Measurements from ENCODE around the gene TMEM63A.

TMEM63A gene

DNA sequence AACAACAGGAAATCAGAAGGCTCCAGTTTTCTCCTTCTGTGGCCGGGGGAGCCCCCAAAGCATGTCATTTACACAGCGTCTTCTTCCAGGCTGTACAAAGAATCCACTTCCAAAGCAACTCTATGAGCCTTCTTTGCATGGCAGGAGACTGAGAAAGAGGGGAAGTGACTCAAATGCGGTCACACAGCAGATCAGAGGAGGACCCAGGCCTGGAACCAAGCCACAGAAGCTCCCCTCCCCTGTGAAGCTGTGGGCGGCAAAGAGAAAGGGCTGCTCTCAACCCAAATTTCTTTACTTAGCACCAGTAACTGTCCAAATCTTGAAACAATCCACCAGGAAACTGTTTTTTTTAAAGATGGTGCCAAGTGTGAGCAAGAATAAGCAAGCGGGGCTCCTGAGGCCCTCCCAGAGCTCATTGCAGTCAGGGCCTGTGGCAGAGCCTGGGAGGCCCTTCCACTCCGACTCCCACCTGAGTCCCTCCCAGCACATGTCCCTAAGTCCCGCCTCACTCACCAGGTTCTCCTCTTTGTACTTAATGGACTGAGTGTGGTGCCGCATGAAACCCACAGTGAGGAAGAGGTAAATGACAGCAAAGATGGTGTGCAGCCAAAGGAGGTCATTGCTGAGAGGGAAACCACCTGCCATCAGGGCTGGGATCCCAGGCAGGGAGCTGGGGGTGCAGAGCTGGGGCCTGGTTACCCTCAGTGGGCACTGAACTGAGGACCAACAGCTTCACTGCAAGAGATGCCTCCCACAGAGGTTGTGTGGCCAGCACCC is 15.9 kb downstream of the TMEM63A start:
- no peaks in the 10 kb centered on the region for H3K27me3 ChIP-seq
- H3K36me3 ChIP-seq: no peaks in the 10 kb centered on the region
- no peaks in the 10 kb centered on the region for H3K9me3 ChIP-seq
- TF ChIP-seq, protein P1, sequence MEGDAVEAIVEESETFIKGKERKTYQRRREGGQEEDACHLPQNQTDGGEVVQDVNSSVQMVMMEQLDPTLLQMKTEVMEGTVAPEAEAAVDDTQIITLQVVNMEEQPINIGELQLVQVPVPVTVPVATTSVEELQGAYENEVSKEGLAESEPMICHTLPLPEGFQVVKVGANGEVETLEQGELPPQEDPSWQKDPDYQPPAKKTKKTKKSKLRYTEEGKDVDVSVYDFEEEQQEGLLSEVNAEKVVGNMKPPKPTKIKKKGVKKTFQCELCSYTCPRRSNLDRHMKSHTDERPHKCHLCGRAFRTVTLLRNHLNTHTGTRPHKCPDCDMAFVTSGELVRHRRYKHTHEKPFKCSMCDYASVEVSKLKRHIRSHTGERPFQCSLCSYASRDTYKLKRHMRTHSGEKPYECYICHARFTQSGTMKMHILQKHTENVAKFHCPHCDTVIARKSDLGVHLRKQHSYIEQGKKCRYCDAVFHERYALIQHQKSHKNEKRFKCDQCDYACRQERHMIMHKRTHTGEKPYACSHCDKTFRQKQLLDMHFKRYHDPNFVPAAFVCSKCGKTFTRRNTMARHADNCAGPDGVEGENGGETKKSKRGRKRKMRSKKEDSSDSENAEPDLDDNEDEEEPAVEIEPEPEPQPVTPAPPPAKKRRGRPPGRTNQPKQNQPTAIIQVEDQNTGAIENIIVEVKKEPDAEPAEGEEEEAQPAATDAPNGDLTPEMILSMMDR (IDR thresholded peaks at IDR 0.05; ENCODE audit: low read depth, low read length): no peak
- H3K4me3 ChIP-seq (ENCODE audit: low read depth, low read length): no peak overlapping the region
- DNase-seq: no peak
- no peaks in the 10 kb centered on the region for H3K4me1 ChIP-seq

GRCh38 chr1:225865514-225865913 is 16.7 kb downstream of the TMEM63A start:
- H3K4me3 ChIP-seq (ENCODE audit: low read depth, low read length): no peak overlapping the region
- no peaks in the 10 kb centered on the region for H3K9me3 ChIP-seq
- no peaks in the 10 kb centered on the region for H3K36me3 ChIP-seq
- H3K4me1 ChIP-seq: no peaks in the 10 kb centered on the region
- TF ChIP-seq, protein P1 (IDR thresholded peaks at IDR 0.05; ENCODE audit: low read depth, low read length): no peak
- no peaks in the 10 kb centered on the region for H3K27me3 ChIP-seq
- no peak for DNase-seq

GRCh38 chr1:225863167-225863566 is 19.0 kb downstream of the TMEM63A start:
- Histone ChIP-seq H3K9me3 (no peaks in the 10 kb centered on the region), H3K27me3 (no peaks in the 10 kb centered on the region), H3K4me1 (no peaks in the 10 kb centered on the region), H3K4me3 (ENCODE audit: low read depth, low read length) (no peak overlapping the region), H3K36me3 (no peaks in the 10 kb centered on the region)
- no peak for DNase-seq
- TF ChIP-seq, protein P1 (IDR thresholded peaks at IDR 0.05; ENCODE audit: low read depth, low read length): no peak

GRCh38 chr1:225862581-225862950 is 19.6 kb downstream of the TMEM63A start:
- H3K9me3 ChIP-seq: no peaks in the 10 kb centered on the region
- H3K4me3 ChIP-seq (ENCODE audit: low read depth, low read length): no peak overlapping the region
- TF ChIP-seq, protein P1 (IDR thresholded peaks at IDR 0.05; ENCODE audit: low read depth, low read length): no peak
- no peaks in the 10 kb centered on the region for H3K36me3 ChIP-seq
- H3K27me3 ChIP-seq: no peaks in the 10 kb centered on the region
- no peaks in the 10 kb centered on the region for H3K4me1 ChIP-seq
- DNase-seq: no peak

GRCh38 chr1:225861834-225862580 is 20.2 kb downstream of the TMEM63A start:
- no peaks in the 10 kb centered on the region for H3K4me1 ChIP-seq
- no peak overlapping the region for H3K4me3 ChIP-seq (ENCODE audit: low read depth, low read length)
- no peaks in the 10 kb centered on the region for H3K27me3 ChIP-seq
- H3K9me3 ChIP-seq: no peaks in the 10 kb centered on the region
- no peaks in the 10 kb centered on the region for H3K36me3 ChIP-seq
- TF ChIP-seq, protein P1 (IDR thresholded peaks at IDR 0.05; ENCODE audit: low read depth, low read length): no peak
- no peak for DNase-seq
